HG03432 (cell line): ENCODE results near the gene CYP4F3.
"Not testable (repeated sequence)": the region's sequence is repeated elsewhere in the genome, so short reads cannot be mapped to it uniquely, and the experiment has no call there.

Source experiments
- ATAC-seq: cut with Tn5 transposase; IDR thresholded peaks from one replicate; pipeline ENCODE4 v1.9.1; 2021; ENCODE audit warnings: mild to moderate bottlenecking, moderate library complexity; ENCODE audit not compliant: unreplicated experiment

The CYP4F3 gene

GRCh38 chr19:15666186-15666585, 25.5 kb downstream of the CYP4F3 start:
- ATAC-seq = no peak

GRCh38 chr19:15666883-15667282, 26.2 kb downstream of the CYP4F3 start:
- ATAC-seq = no peak

DNA sequence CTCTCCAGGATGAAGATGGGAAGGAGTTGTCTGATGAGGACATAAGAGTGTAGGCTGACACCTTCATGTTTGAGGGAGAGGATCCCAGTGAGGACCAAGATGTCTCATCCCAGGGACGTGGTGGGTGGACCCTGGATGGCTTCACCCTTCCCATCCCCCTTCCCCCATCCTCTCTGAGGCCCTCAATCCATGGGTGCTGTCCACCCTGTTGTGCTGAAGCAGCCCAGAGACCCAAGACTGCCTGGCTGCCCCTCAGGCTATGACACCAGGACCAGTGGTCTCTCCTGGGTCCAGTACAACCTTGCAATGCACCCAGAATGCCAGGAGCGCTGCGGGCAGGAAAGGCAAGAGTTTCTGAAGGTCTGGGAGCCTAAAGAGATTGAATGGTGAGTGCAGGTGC, 28.7 kb downstream of the CYP4F3 start:
- no peak for ATAC-seq

DNA sequence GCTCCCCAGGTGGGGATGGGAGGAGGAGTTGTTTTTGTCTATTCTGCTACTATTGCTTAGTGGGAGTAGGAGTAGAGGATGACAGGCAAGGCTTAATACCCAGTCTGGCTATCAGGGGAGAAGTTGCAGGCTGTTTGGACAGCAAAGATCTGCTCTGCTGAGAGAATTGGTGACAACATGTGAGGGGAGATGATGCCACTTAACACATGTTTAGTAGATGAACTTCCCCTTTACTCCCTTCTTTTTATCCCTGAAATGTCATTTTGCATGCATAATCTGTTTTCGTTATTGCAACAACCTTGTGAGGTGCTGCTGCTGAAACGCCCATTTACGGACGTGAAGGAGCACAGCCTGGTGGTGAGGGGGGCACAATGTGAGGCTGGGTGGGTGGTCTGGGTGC, 29.2 kb downstream of the CYP4F3 start:
- no peak for ATAC-seq

DNA sequence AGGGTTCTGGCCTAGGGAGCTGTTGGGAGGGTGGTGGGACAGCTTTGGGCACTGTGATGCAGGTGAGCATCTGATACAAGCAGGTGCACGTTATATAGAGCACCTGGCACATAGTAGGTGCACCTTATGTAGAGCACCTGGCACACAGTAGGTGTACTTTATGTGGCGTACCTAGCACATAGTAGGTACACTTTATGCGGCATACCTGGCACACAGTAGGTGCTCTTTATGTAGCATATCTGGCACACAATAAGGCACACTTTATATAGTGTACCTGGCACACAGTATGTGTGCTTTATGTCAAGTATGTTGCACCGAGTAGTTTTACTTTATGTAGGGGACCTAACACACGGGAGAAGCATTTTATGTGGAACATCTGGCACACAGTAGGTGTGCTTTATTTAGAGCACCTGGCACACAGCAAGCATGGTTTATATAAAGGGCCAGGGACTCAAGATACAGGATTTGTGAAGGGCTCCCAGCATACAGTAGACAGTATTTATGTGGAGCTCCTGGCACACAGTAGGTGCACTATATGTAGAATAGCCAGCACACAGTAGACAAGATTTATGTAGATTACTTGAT, 30.6 kb downstream of the CYP4F3 start:
- no peak for ATAC-seq

- ATAC-seq = no peak
These were observed 31.3 kb downstream of the CYP4F3 start for GRCh38 chr19:15671891-15672579.

GRCh38 chr19:15672580-15673175, 32.0 kb downstream of the CYP4F3 start, which contains the start of gene CYP4F12:
Gene CYP4F12, plus strand, starts transcription at chr19:15673087. Its CDS starts 443 bp downstream, at chr19:15673530.
- ATAC-seq = no peak

DNA sequence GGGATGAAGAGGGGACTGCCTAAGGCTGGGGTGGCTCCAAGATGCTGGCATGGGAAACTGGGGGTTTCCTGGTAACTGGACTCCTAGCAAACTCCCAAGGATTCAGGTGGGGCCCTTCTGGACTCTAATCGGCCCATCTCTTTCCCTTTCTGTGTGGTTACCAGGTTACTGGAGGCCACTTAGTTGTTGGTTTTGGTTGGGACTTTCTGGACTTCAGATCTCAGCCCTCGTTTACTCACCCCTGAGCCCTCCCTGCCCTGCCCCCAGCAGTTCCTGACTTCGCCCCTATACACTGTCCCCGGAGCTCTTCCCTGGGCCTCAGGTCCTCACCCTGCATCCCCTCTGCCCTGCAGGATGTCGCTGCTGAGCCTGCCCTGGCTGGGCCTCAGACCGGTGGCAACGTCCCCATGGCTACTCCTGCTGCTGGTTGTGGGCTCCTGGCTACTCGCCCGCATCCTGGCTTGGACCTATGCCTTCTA, 32.5 kb downstream of the CYP4F3 start:
- no peak for ATAC-seq

DNA sequence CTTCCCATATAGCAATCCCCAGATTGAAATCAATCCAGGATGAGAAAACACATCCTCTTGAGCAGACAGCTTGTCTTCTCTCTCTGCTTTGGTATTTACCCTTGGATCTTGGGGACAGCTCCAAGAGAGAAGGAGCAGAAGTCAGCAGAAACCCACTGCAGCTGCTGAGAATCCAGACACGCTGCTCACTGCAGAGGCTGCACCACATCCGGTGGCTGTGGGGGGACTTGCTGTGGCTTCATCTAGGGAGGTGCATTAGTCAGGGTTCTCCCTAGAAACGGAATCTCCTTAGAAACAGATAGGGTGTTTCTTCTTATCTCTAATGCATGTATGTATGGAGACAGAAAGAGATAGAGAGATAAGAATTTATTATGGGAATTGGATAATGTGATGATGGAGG, 34.9 kb downstream of the CYP4F3 start:
- ATAC-seq = no peak

DNA sequence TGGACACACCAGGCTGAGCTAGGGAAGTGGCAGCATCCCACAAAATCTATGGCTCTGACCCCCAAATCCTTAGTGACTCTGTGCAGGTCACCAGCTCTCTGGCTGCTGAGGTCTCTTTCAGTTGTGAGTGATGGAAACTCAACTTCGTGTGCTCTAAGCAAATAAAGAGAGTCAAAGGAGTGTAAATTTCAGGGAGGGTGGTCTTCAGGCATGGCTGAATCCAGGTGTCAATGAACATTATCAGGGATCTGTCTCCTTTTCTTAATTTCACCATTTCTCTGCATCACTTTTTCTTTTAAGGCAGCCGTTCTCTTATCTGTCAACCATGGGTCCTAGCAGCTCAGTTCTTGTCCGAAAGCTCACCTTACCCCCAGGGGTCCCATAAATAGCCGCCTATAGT, 38.4 kb downstream of the CYP4F3 start:
- ATAC-seq = no peak

DNA sequence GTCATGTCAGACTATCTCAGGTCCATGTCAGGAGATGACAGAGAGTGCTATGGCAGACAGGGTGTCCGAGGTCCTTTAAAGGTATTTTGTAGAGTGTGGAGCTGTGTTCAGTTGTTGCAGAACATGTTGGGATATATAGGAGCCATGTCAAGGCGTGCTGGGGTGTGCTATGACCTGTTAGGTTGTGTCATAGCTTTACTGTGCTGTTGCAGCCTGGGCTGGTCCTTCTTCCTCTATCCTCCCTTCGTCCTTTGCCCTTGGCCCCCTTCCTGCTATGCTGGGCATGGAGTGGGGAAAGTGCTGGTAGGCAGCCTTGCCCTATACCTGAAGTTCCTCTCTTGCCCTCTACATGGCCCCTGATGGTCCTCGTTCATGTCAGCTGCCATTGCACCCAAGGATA, 39.2 kb downstream of the CYP4F3 start:
- not testable (repeated sequence) for ATAC-seq

DNA sequence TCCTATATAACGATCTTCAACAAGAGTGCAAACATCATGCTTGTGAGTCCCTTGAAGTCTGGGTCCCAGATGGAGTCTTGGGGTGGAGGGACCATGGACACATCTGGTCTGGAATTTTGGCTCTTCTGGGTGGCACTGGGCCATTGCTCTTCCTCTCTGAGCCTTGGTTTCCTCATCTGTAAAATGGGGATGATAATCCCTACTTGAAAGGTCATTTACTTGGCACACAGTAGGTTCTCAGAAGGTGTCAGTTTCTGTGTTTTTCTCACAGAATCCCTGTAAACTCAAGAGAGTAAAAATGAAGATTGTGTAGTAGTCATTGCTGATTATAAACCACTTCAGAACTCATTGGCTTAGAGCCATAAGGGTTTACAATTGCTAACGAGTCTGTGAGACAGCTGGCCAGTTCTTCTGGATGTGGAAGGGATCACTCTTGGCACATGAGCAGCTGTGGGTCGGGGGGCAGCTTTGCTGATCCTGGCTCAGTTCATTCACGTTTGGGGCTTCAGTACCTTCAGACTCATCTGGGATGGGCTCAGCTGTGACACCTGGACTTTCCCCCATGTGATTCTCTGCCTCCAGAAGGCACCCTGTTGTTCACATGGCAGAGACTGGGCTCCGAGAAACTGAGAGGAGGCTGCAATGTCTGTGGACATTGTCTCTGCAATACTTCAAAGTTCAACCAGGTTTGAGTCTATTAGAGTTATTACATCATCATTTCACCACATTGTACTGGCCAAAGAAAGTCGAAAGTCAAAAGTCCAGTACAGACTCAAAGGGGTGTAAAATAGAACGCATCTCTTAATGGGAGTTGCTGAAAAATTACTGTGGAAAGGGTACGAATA, 40.0 kb downstream of the CYP4F3 start:
- no peak for ATAC-seq

DNA sequence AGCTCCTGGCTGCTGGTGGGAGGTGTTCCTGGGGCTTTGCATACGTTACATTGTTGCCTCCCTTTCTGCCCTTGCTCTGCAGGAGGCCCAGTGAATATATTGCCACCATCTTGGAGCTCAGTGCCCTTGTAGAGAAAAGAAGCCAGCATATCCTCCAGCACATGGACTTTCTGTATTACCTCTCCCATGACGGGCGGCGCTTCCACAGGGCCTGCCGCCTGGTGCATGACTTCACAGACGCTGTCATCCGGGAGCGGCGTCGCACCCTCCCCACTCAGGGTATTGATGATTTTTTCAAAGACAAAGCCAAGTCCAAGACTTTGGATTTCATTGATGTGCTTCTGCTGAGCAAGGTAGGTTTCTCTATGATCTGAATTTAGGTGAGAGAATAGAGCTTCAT, 42.7 kb downstream of the CYP4F3 start:
- no peak for ATAC-seq

- ATAC-seq = no peak
These were observed 44.1 kb downstream of the CYP4F3 start for GRCh38 chr19:15684828-15685227.

DNA sequence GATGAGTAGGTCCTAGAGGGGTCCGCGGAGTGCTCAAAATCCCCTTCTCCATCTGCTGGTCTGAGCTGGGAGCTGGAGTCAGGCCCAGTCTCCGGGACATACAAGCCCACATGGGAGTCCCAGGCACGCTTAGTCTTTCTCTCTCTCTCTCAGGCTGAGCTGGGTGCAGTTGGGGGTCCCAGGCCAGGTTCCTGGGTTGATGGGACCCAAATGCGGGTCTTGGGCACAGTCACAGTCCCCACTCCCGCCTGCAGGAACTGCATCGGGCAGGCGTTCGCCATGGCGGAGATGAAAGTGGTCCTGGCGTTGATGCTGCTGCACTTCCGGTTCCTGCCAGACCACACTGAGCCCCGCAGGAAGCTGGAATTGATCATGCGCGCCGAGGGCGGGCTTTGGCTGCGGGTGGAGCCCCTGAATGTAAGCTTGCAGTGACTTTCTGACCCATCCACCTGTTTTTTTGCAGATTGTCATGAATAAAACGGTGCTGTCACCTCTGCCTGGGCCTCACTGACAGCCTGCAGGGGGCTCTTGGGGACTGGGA, 56.0 kb downstream of the CYP4F3 start:
- ATAC-seq = no peak

DNA sequence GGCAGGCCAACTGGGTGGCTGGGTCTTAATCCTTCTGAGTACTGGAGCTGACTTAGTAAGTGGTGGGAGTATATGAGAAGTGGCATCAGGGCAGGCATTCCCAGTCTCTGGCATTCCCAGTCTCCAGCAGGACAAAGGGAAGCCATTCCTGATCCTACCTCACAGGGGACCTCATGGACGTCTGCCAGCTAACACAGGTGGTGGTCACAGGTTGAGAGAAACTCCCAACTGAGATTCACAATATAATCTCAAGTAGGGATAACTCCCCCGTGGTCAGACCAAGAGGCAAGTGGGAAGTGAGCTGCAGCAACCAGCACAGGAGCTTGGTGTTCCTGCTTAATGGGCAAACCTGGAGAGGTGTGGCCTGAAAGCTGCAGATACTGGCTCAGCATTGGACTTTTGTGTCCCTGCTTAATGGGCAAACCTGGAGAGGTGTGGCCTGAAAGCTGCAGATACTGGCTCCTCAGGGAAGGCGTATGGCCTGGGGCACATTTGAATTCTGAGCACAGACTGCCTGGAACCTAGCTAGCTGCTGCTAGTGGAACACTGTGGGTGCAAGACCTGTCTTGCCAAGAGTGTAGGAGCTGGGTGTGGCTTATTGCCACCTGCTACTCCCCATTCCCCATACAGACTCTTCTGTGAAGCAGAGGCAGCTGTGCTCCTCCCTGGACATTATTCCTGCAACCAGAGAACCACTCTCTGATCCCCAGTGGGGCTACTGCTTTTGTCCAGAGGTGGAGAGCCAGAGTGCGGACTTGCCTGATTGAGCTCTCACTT, 61.2 kb downstream of the CYP4F3 start:
- no peak for ATAC-seq

DNA sequence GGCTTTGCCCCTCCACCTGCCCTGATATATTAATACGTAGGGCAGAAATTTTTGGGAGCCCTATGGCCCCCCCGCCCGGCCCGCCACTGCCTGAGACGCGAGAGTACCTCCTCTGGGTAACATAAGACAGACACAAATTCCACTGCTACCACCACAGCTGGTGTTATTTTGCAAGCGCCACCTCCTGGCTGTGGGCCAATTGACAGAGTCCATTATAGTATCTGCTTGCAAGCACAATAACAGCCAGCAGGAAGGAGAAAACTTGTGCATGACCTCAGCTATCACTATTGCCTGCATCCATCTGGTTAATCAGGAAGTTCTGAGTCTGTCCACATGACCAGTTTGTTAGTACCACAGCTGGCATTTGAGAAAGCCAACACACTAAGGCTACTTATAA, 61.8 kb downstream of the CYP4F3 start:
- ATAC-seq = no peak
